Measurements from ENCODE around the gene FTHL17. TPM values are rescaled to one million over a fixed set of nuclear protein-coding genes. Genes with fewer than 3 reads are reported as not detected.

FTHL17 gene
- total and polyA plus RNA-seq, 4 experiments from 2014 or later: not detected

DNA sequence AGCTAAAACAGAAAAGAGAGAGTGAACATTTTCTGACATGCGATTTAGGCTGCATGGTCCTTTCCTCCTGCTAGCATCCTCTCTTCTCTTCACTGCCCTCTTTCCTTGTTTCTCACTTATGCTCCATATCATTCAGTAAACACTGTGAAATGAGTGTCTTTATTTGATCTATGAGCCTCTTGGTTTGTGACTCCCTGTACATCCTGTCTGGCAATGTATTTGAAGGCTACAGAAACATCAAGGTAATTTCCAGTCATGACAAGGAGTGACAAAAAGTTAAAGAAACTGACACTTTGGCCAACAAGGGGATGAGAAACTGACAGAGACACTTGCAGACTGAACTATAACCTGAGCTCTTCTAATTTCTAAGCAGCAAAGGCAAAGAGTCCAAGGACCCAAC, 8.7 kb downstream of the FTHL17 start:
- POLR2A ChIA-PET (ENCODE audit: partially characterized antibody): no interaction called here
- no peaks in the 10 kb centered on the region for H3K27me3 ChIP-seq (ENCODE audit: insufficient read depth, low read length)
- no peaks in the 10 kb centered on the region for H3K36me3 Mint-ChIP-seq
- no peak for DNase-seq
- no peaks in the 10 kb centered on the region for H3K9me3 ChIP-seq (ENCODE audit: control insufficient read depth in 1 of 2, low read length in 2 of 2)
- no peaks in the 10 kb centered on the region for H3K4me1 ChIP-seq (ENCODE audit: insufficient read depth, low read length)
- no peaks in the 10 kb centered on the region for H3K27me3 Mint-ChIP-seq
- intact Hi-C loops (cut with micrococcal nuclease): no loop called here
- H3K4me3 Mint-ChIP-seq: no peak overlapping the region
- no peak overlapping the region for H3K27ac ChIP-seq (ENCODE audit: low read depth, low read length)
- no peaks in the 10 kb centered on the region for H3K4me1 Mint-ChIP-seq
- H3K36me3 ChIP-seq (ENCODE audit: insufficient read depth, low read length): no peaks in the 10 kb centered on the region
- H3K27ac Mint-ChIP-seq: no peak overlapping the region
- H3K4me3 ChIP-seq (ENCODE audit: low read length in 2 of 2): no peak overlapping the region
- CTCF ChIA-PET (ENCODE audit: partially characterized antibody): no interaction called here
- peaks cover 0 to 1% (median 0%) of the 10 kb centered on the region in 8 donors for H3K9me3 Mint-ChIP-seq

DNA sequence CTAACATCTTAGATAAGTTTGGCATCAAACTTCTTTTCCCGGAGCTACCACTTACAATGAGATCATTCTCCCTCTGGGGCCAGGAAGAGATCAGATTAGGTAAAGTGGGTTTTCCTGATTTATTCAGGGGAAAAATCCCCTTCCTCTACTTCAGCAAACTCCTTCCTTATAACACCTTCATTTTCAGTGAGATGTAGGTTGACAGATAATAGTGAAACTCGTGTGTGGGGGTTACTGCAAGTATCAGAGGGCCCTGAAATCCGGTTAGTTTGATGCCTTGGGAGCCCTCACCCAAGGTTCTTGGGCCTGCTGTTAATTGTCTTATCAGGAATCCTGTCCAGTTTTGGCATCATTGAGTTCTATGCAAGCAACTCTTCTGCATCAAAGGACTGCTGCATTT, 10.8 kb downstream of the FTHL17 start:
- no peaks in the 10 kb centered on the region for H3K9me3 ChIP-seq (ENCODE audit: control insufficient read depth in 1 of 2, low read length in 2 of 2)
- H3K36me3 ChIP-seq (ENCODE audit: insufficient read depth, low read length): no peaks in the 10 kb centered on the region
- Mint-ChIP-seq H3K4me3 (no peak overlapping the region), H3K4me1 (no peaks in the 10 kb centered on the region), H3K36me3 (no peaks in the 10 kb centered on the region), H3K27ac (no peak overlapping the region), H3K27me3 (no peaks in the 10 kb centered on the region), H3K9me3 (peaks cover 0 to 1% (median 0%) of the 10 kb centered on the region in 8 donors)
- no peaks in the 10 kb centered on the region for H3K4me1 ChIP-seq (ENCODE audit: insufficient read depth, low read length)
- POLR2A ChIA-PET (ENCODE audit: partially characterized antibody): no interaction called here
- no peak for DNase-seq
- H3K27ac ChIP-seq (ENCODE audit: low read depth, low read length): no peak overlapping the region
- no peaks in the 10 kb centered on the region for H3K27me3 ChIP-seq (ENCODE audit: insufficient read depth, low read length)
- H3K4me3 ChIP-seq (ENCODE audit: low read length in 2 of 2): no peak overlapping the region
- CTCF ChIA-PET (ENCODE audit: partially characterized antibody): no interaction called here
- intact Hi-C loops (cut with micrococcal nuclease): no loop called here

DNA sequence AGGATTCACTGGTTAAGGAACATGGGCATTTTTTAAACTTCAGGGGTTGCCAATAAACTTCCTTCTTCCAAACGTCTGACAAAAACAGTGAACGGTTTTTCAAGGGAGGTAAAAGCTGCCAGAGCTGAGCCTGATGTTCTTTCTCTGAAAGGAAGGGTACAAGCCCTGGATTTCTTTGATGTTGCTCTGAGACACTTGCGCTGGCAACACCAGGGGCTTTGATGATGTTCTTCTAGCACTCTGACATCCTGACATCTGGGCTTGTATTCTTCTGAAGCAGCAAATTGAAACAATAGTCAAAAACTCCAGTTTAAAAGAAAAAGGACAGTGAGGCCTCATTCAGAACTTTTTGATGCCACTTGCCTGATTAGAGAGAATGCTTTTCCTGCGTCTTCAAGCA, 11.8 kb downstream of the FTHL17 start:
- Mint-ChIP-seq H3K4me1 (no peaks in the 10 kb centered on the region), H3K4me3 (no peak overlapping the region), H3K27ac (no peak overlapping the region), H3K27me3 (no peaks in the 10 kb centered on the region), H3K9me3 (peaks cover 0 to 2% (median 0%) of the 10 kb centered on the region in 8 donors), H3K36me3 (no peaks in the 10 kb centered on the region)
- intact Hi-C loops (cut with micrococcal nuclease): no loop called here
- Histone ChIP-seq H3K36me3 (ENCODE audit: insufficient read depth, low read length) (no peaks in the 10 kb centered on the region), H3K27ac (ENCODE audit: low read depth, low read length) (no peak overlapping the region), H3K4me1 (ENCODE audit: insufficient read depth, low read length) (no peaks in the 10 kb centered on the region), H3K27me3 (ENCODE audit: insufficient read depth, low read length) (no peaks in the 10 kb centered on the region), H3K9me3 (ENCODE audit: control insufficient read depth in 1 of 2, low read length in 2 of 2) (no peaks in the 10 kb centered on the region), H3K4me3 (ENCODE audit: low read length in 2 of 2) (no peak overlapping the region)
- ChIA-PET POLR2A (ENCODE audit: partially characterized antibody) (no interaction called here), CTCF (ENCODE audit: partially characterized antibody) (no interaction called here)
- no peak for DNase-seq

DNA sequence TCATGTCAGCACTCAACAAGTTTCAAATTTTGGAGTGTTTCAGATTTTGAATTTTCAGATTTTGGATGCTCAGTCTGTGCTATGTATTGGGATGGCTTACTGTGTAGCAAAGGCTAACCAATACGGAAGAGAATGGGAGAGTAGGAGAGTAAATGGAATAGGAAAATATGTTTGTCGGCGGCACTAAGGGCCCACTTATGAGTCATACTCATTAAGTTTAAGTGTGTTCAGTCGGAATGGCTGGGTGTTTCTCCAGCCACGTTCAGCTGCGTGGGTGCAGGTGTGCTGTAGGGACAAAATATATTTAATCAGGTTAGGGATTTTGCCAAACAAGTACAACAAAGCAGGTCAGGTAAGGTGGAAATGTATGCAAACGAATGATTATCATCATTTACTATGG, 13.6 kb downstream of the FTHL17 start:
- Histone ChIP-seq H3K4me1 (ENCODE audit: insufficient read depth, low read length) (no peaks in the 10 kb centered on the region), H3K4me3 (ENCODE audit: low read length in 2 of 2) (no peak overlapping the region), H3K27ac (ENCODE audit: low read depth, low read length) (no peak overlapping the region), H3K27me3 (ENCODE audit: insufficient read depth, low read length) (no peaks in the 10 kb centered on the region), H3K36me3 (ENCODE audit: insufficient read depth, low read length) (no peaks in the 10 kb centered on the region), H3K9me3 (ENCODE audit: control insufficient read depth in 1 of 2, low read length in 2 of 2) (no peaks in the 10 kb centered on the region)
- Mint-ChIP-seq H3K9me3 (peaks cover 0 to 2% (median 0%) of the 10 kb centered on the region in 8 donors), H3K27ac (no peak overlapping the region), H3K27me3 (no peaks in the 10 kb centered on the region), H3K36me3 (no peaks in the 10 kb centered on the region), H3K4me1 (no peaks in the 10 kb centered on the region), H3K4me3 (no peak overlapping the region)
- intact Hi-C loops (cut with micrococcal nuclease): no loop called here
- DNase-seq: no peak
- POLR2A ChIA-PET (ENCODE audit: partially characterized antibody): no interaction called here
- CTCF ChIA-PET (ENCODE audit: partially characterized antibody): no interaction called here

DNA sequence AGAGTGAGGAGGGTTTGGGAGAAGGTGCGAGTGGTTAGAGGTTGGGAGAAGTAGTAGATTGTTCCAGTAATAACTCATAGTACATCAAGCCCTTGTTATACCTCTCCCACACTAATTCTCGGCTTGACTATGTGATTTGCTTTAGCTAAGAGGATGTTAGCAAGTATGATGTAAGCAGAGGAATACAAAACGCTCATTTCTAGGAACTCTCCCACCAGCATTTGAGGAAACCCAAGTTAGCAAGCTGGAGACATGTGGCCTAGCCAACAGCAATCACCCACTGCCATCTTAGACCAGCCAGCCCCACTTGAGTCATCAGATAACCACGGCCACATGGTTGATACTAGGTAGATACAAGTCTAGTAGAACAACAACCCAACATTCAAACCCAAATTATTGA, 14.2 kb downstream of the FTHL17 start:
- no peak overlapping the region for H3K4me3 Mint-ChIP-seq
- no peaks in the 10 kb centered on the region for H3K4me1 Mint-ChIP-seq
- no peaks in the 10 kb centered on the region for H3K36me3 ChIP-seq (ENCODE audit: insufficient read depth, low read length)
- no peaks in the 10 kb centered on the region for H3K27me3 ChIP-seq (ENCODE audit: insufficient read depth, low read length)
- no peaks in the 10 kb centered on the region for H3K9me3 ChIP-seq (ENCODE audit: control insufficient read depth in 1 of 2, low read length in 2 of 2)
- POLR2A ChIA-PET (ENCODE audit: partially characterized antibody): no interaction called here
- H3K27ac ChIP-seq (ENCODE audit: low read depth, low read length): no peak overlapping the region
- no peak for DNase-seq
- H3K4me1 ChIP-seq (ENCODE audit: insufficient read depth, low read length): no peaks in the 10 kb centered on the region
- CTCF ChIA-PET (ENCODE audit: partially characterized antibody): no interaction called here
- H3K36me3 Mint-ChIP-seq: no peaks in the 10 kb centered on the region
- intact Hi-C loops (cut with micrococcal nuclease): no loop called here
- H3K27ac Mint-ChIP-seq: no peak overlapping the region
- H3K4me3 ChIP-seq (ENCODE audit: low read length in 2 of 2): no peak overlapping the region
- peaks cover 0 to 2% (median 0%) of the 10 kb centered on the region in 8 donors for H3K9me3 Mint-ChIP-seq
- no peaks in the 10 kb centered on the region for H3K27me3 Mint-ChIP-seq

DNA sequence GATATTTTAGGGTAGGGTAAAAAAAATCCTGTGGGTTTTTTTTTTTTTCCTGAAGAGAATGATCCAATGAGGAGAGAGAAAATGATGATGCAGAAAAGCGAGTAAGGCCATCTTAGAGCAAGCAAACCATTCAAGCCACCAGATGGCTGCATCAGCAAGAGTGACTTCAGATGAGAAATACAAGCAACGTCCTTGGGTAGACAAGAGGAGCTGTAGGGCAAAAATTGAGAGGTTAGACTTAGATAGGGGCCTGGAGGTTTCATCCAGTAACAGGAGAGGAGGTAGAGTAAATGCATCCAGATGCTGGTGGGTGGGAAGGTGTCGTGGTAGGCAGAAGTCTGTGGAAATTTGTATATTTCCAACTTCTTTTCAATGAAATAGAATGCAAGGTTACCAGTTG, 14.6 kb downstream of the FTHL17 start:
- Mint-ChIP-seq H3K4me1 (no peaks in the 10 kb centered on the region), H3K27me3 (no peaks in the 10 kb centered on the region), H3K27ac (no peak overlapping the region), H3K4me3 (no peak overlapping the region), H3K9me3 (peaks cover 0 to 2% (median 0%) of the 10 kb centered on the region in 8 donors), H3K36me3 (no peaks in the 10 kb centered on the region)
- DNase-seq: no peak
- intact Hi-C loops (cut with micrococcal nuclease): no loop called here
- CTCF ChIA-PET (ENCODE audit: partially characterized antibody): no interaction called here
- Histone ChIP-seq H3K4me1 (ENCODE audit: insufficient read depth, low read length) (no peaks in the 10 kb centered on the region), H3K9me3 (ENCODE audit: control insufficient read depth in 1 of 2, low read length in 2 of 2) (no peaks in the 10 kb centered on the region), H3K36me3 (ENCODE audit: insufficient read depth, low read length) (no peaks in the 10 kb centered on the region), H3K27ac (ENCODE audit: low read depth, low read length) (no peak overlapping the region), H3K4me3 (ENCODE audit: low read length in 2 of 2) (no peak overlapping the region), H3K27me3 (ENCODE audit: insufficient read depth, low read length) (no peaks in the 10 kb centered on the region)
- POLR2A ChIA-PET (ENCODE audit: partially characterized antibody): no interaction called here

DNA sequence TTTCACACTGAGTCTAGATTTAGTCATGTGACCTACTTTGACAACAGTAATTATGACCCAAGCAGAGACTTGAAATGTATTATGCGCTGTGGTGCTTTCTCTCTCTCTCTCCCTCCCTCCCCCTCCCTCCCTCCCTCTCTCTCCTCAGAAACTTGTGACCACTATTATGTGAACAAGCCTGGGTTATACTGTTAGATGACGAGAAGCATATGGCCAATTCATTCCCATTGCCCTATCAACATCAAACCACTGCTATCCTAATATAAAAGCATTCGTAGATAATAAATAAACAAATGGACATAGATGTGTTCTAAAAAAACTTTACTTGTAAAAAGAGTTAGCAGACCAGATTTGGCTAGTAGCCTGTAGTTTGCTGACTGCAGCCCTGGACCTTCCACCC, 18.2 kb downstream of the FTHL17 start:
- Histone ChIP-seq H3K27me3 (ENCODE audit: insufficient read depth, low read length) (no peaks in the 10 kb centered on the region), H3K4me3 (ENCODE audit: low read length in 2 of 2) (no peak overlapping the region), H3K27ac (ENCODE audit: low read depth, low read length) (no peak overlapping the region), H3K9me3 (ENCODE audit: control insufficient read depth in 1 of 2, low read length in 2 of 2) (no peaks in the 10 kb centered on the region), H3K36me3 (ENCODE audit: insufficient read depth, low read length) (no peaks in the 10 kb centered on the region), H3K4me1 (ENCODE audit: insufficient read depth, low read length) (no peaks in the 10 kb centered on the region)
- DNase-seq: no peak
- Mint-ChIP-seq H3K27me3 (no peaks in the 10 kb centered on the region), H3K36me3 (no peaks in the 10 kb centered on the region), H3K4me1 (no peaks in the 10 kb centered on the region), H3K9me3 (peaks cover 0 to 2% (median 0%) of the 10 kb centered on the region in 8 donors), H3K27ac (no peak overlapping the region), H3K4me3 (no peak overlapping the region)
- ChIA-PET CTCF (ENCODE audit: partially characterized antibody) (no interaction called here), POLR2A (ENCODE audit: partially characterized antibody) (no interaction called here)
- intact Hi-C loops (cut with micrococcal nuclease): no loop called here

DNA sequence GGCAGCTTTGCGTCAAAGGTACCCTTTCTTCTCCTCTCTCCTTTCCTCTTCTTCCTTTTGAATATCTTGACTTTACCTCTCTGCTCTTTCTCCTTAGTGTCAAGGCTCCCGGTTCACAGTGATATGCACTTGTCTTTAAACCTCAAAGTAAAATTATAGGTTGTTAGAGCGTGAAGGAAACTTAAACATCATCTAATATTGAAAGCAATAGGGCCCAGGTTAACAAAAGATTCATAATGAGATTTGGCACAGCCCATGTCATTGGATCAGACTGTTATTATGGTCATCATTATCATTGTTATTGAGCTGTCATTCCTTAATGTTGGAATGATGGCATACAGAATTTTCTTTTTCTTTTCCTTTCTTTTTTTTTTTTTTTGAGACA, 32.5 kb downstream of the FTHL17 start:
- no peak overlapping the region for H3K27ac Mint-ChIP-seq
- POLR2A ChIA-PET (ENCODE audit: partially characterized antibody): no interaction called here
- no peaks in the 10 kb centered on the region for H3K4me1 ChIP-seq (ENCODE audit: insufficient read depth, low read length)
- no peaks in the 10 kb centered on the region for H3K9me3 ChIP-seq (ENCODE audit: control insufficient read depth in 1 of 2, low read length in 2 of 2)
- H3K4me1 Mint-ChIP-seq: peaks cover 0 to 6% (median 3%) of the 10 kb centered on the region in 4 donors
- intact Hi-C loops (cut with micrococcal nuclease): loop anchor here (5.0 kb wide), 1 partner anchor 618 kb away; no protein-coding TSS in a partner anchor
- no peaks in the 10 kb centered on the region for H3K36me3 Mint-ChIP-seq
- H3K36me3 ChIP-seq (ENCODE audit: insufficient read depth, low read length): no peaks in the 10 kb centered on the region
- no peak for DNase-seq
- CTCF ChIA-PET (ENCODE audit: partially characterized antibody): interaction anchor here (1.0 to 1.5 kb wide), 4 partner anchors 16 to 618 kb away, joined by 3 read pairs; no protein-coding TSS in a partner anchor
- peaks cover 1 to 3% of the 10 kb centered on the region in 2 donors for H3K27me3 Mint-ChIP-seq
- H3K27ac ChIP-seq (ENCODE audit: low read depth, low read length): no peak overlapping the region
- no peak overlapping the region for H3K4me3 ChIP-seq (ENCODE audit: low read length in 2 of 2)
- H3K4me3 Mint-ChIP-seq: no peak overlapping the region
- no peaks in the 10 kb centered on the region for H3K9me3 Mint-ChIP-seq
- H3K27me3 ChIP-seq (ENCODE audit: insufficient read depth, low read length): no peaks in the 10 kb centered on the region
